Measurements from ENCODE around the gene TGFB2. TPM values are rescaled to one million over a fixed set of nuclear protein-coding genes. Genes with fewer than 3 reads are reported as not detected.

The TGFB2 gene
- total RNA-seq, 3 donors from 2014 or later (not counting 1 experiment from before 2014, with no cell fraction given): 0.07 TPM; not detected in 2

GRCh38 chr1:218382261-218382660, 37.1 kb downstream of the TGFB2 start:
- H3K27me3 ChIP-seq (ENCODE audit: control insufficient read depth, insufficient read depth, low read length): no peaks in the 10 kb centered on the region
- ATAC-seq (no peak), DNase-seq (no peak)
- Mint-ChIP-seq H3K9me3 (no peaks in the 10 kb centered on the region), H3K36me3 (no peaks in the 10 kb centered on the region), H3K27me3 (ENCODE audit: low read depth in 2 of 2) (peaks cover 0 to 14% of the 10 kb centered on the region in 2 donors), H3K4me3 (no peak overlapping the region), H3K27ac (no peak overlapping the region), H3K4me1 (peaks cover 5% of the 10 kb centered on the region in 2 donors)
- no peak overlapping the region for H3K4me3 ChIP-seq (ENCODE audit: low read length)
- peaks cover 3% of the 10 kb centered on the region for H3K4me1 ChIP-seq (ENCODE audit: control insufficient read depth, insufficient read depth, low read length)
- no peaks in the 10 kb centered on the region for H3K36me3 ChIP-seq (ENCODE audit: control insufficient read depth, insufficient read depth, low read length)
- no peak for TF ChIP-seq CTCF (IDR thresholded peaks at IDR 0.05)
- no peak overlapping the region for H3K27ac ChIP-seq (ENCODE audit: low read length)
- H3K9me3 ChIP-seq (ENCODE audit: control insufficient read depth, insufficient read depth, low read length): no peaks in the 10 kb centered on the region
- intact Hi-C loops (cut with micrococcal nuclease): no loop called here
- WGBS (ENCODE audit: insufficient coverage): 89% methylated on average over 2 of the region's 4 CpGs

DNA sequence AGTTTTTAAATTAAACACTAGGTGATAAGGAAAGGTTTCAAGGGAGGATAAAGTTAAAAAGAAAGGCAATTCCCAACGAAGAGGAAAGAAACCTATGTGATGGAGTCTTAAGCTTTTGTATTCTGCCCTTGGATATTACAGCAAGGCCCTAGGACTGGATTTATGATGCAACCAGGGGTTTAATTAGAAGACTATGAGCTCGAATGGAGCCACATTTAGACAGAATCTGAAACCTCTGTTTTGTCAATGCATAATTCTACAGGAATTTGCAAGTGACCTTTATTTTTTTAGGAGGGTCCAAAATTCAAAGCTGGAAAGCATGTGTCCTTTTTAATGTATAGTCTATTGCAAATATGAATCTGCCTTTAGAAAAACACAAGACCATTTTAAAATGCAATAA, 37.9 kb downstream of the TGFB2 start:
- Histone ChIP-seq H3K27ac (ENCODE audit: low read length) (no peak overlapping the region), H3K9me3 (ENCODE audit: control insufficient read depth, insufficient read depth, low read length) (no peaks in the 10 kb centered on the region), H3K36me3 (ENCODE audit: control insufficient read depth, insufficient read depth, low read length) (no peaks in the 10 kb centered on the region), H3K4me1 (ENCODE audit: control insufficient read depth, insufficient read depth, low read length) (no peaks in the 10 kb centered on the region), H3K4me3 (ENCODE audit: low read length) (no peak overlapping the region), H3K27me3 (ENCODE audit: control insufficient read depth, insufficient read depth, low read length) (no peaks in the 10 kb centered on the region)
- DNase-seq (no peak), ATAC-seq (no peak)
- H3K36me3 Mint-ChIP-seq: no peaks in the 10 kb centered on the region
- TF ChIP-seq CTCF (IDR thresholded peaks at IDR 0.05): no peak
- no peak overlapping the region for H3K4me3 Mint-ChIP-seq
- peaks cover 0 to 14% of the 10 kb centered on the region in 2 donors for H3K27me3 Mint-ChIP-seq (ENCODE audit: low read depth in 2 of 2)
- no peaks in the 10 kb centered on the region for H3K9me3 Mint-ChIP-seq
- 67% methylated on average over 2 of the region's 2 CpGs for WGBS (ENCODE audit: insufficient coverage)
- H3K27ac Mint-ChIP-seq: no peak overlapping the region
- intact Hi-C loops (cut with micrococcal nuclease): no loop called here
- no peaks in the 10 kb centered on the region for H3K4me1 Mint-ChIP-seq

DNA sequence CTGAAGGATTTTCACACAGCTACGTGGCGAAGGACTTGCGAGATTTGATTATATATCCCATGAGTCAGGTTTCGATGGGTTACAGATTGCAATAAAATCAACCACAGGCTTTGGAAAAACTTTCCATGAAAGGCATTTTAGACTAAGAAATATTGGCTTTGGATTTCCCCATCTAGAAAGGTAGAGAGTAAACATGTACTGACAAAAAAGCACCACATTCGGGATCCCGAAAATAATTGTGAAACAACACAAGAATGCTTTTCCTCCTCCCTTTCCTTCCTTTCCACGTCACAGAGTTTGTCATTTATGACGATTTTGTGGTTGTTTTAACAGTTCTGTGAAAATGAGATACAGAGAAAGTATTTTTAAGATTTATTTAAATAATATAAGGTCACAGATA, 38.5 kb downstream of the TGFB2 start:
- H3K4me1 Mint-ChIP-seq: no peaks in the 10 kb centered on the region

More for the DNA sequence above, 38.5 kb downstream of the TGFB2 start:
- H3K9me3 ChIP-seq (ENCODE audit: control insufficient read depth, insufficient read depth, low read length): no peaks in the 10 kb centered on the region
- no peak overlapping the region for H3K4me3 ChIP-seq (ENCODE audit: low read length)
- TF ChIP-seq CTCF (IDR thresholded peaks at IDR 0.05): no peak
- 90% methylated on average over 4 of the region's 8 CpGs for WGBS (ENCODE audit: insufficient coverage)
- Mint-ChIP-seq H3K4me3 (no peak overlapping the region), H3K27me3 (ENCODE audit: low read depth in 2 of 2) (peaks cover 0 to 14% of the 10 kb centered on the region in 2 donors), H3K36me3 (no peaks in the 10 kb centered on the region), H3K27ac (no peak overlapping the region), H3K9me3 (no peaks in the 10 kb centered on the region)
- no peaks in the 10 kb centered on the region for H3K27me3 ChIP-seq (ENCODE audit: control insufficient read depth, insufficient read depth, low read length)
- ATAC-seq (no peak), DNase-seq (no peak)
- intact Hi-C loops (cut with micrococcal nuclease): no loop called here
- H3K27ac ChIP-seq (ENCODE audit: low read length): no peak overlapping the region
- H3K36me3 ChIP-seq (ENCODE audit: control insufficient read depth, insufficient read depth, low read length): no peaks in the 10 kb centered on the region
- H3K4me1 ChIP-seq (ENCODE audit: control insufficient read depth, insufficient read depth, low read length): no peaks in the 10 kb centered on the region
